T-helper 9 cell (primary cell): Measurements from ENCODE around the gene PDSS2.

ENCODE experiments used
- DNase-seq: peaks from one replicate; pipeline ENCODE4 v3.0.0-alpha.2; 2020

Gene PDSS2

GRCh38 chr6:107264357-107264840, 195.0 kb downstream of the PDSS2 start:
- DNase-seq = no peak

- no peak for DNase-seq
Measured at GRCh38 chr6:107259951-107260350, 199.4 kb downstream of the PDSS2 start.

DNA sequence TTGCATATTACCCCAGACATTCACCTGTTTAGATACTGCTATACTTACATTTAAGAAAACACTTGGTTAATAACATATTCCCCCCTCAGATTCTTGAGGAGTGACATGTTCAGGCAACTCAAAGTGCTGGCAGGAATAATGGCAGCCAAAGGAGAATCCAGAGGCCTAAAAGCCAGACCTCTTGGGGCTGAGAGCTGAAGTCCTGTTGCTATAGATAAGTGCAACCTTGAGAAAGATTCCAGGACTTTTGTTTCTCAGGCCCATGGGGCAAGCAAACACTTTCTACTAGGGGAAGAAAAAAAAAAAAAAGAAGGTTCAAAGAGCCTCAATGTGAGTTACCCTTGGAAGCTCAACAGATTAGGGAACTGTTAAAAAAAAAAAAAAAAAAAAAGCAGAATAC, 211.2 kb downstream of the PDSS2 start:
- no peak for DNase-seq

DNA sequence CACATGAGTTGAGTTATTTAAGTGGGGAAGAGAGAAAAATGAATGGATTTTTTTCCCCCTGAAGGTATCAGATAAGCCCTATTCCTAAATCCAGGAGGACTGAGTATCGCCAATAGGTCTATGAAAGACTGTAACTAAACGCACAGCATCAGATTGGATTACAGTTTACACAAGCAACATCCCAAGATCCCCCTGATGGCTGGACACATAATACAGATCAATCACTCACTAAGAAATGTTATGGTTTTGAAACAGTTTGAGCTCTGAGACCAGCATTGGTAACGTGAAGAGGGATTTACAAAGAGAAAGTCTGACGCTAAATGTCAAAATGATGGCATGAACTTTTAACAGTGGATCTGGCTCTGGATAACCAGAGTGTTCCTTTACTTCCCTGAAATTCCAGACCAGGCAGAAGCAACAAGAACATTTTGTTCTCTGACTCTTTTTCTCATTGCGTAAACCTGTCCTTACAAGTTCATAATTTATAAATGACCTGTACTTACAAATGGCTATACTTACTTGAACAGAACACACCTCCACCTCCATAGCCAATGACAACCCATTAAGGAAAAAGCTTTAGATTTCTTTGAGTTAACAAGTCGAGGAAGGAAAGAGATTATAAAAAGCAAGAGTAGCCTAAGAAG, 212.3 kb downstream of the PDSS2 start:
- no peak for DNase-seq

DNA sequence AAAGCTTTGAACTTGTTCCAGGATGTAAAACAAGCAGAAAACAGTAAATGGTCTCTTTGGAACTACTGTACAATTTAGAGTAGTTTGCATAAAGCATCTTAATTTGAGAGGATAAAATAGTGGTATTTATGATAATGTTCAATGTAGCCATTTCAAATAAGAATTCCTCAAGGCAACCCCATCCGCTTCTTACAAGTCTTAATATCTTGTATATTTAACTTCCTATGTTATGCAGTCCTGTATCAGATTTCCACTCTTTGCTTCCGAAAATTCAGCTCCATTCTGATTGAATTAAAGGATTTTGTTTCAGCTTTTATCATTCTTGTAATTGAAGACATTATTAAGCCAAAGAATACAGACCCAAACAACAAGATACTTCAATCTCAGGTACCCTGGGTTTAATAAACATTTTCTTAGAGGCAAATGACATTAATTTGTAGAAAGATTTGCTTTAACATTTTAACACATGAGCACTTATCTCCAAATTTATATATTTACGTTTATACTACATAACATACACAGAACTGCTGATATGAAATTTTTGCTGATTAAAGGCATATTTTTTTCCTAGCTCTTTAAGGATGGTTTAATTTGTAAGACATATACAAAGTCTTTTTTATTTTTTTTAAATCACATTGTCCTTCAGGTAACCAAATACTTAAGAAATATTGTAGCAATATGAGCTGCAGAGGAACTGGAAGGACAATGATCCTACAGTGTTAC, 213.0 kb downstream of the PDSS2 start:
- DNase-seq = no peak

DNA sequence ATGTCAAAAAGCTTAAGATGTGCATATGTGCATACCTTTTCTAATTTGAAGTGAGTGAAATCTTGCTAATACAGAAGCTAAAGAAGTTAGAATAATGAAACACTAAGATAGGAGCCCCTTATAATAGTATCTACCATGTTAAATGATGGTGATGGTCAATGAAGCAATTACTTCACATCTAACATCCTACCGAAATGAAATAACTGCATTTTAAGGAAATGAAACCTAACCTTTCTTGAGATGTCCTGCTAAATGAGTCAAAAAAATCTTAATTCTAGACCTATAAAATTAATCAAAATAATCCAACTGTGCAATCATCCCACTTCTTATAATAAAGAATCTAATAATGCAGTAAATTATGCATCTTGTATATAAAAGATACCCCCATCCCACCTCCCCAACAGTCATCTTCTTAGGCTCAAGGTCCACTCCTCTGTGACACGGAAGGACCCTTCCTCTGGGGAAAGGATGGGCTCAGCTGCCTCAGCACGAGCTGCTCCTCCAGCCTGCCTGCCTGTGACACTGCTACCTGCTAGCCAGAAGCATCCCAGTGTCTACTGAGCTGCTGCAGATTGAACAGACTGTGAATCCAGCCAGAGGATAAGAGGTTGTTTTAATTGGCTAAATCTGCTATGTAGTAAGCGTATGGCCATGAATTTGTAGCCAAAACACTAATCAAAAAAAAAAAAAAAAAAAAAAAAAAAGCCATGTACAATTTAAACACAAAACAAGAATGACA, 214.5 kb downstream of the PDSS2 start:
- no peak for DNase-seq

- no peak for DNase-seq
Measured at GRCh38 chr6:107244082-107244741, 215.2 kb downstream of the PDSS2 start.

DNA sequence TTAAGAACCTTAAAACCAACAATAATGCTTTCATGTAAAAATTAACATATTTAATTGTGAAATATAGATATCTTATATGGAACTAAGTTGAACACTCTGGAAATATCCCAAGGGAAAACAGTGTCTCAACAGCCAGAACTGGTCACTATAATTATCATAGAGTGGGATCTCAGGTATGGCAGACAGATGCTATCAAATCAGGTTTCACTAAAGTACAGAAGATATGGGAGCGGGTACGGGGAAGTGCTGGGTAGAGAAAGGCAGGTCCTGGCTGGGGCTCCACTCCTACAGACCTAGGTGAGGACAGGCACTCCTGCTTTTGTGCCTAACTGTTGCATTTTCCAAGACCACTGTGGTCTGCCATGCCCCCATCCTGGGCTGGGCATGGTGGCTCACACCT, 215.9 kb downstream of the PDSS2 start:
- no peak for DNase-seq

- DNase-seq = no peak
Measured at GRCh38 chr6:107237992-107238660, 221.2 kb downstream of the PDSS2 start.

- DNase-seq = no peak
Measured at GRCh38 chr6:107235511-107235910, 223.9 kb downstream of the PDSS2 start.

GRCh38 chr6:107235007-107235406, 224.4 kb downstream of the PDSS2 start:
- DNase-seq = no peak

DNA sequence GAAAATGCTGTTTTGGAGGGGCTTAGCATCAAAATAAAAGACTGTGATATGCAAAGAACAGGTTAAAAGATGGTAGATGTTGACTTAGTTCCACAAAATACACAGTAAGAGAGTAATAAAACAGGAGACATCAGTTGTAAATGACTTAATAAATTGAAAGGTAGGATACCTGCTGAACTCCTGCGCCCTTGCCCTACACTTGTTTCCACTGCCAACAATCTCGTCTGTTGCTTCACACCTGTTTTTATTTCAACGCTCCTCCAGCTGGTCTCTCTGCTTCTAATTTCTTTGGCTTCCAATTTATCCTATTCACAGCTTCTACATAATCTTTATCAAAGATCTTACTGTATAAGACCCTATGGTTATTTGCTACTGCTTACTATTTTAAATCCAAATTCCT, 228.1 kb downstream of the PDSS2 start:
- no peak for DNase-seq

GRCh38 chr6:107230448-107230847, 228.9 kb downstream of the PDSS2 start:
- DNase-seq = no peak

- no peak for DNase-seq
Measured at GRCh38 chr6:107230024-107230423, 229.3 kb downstream of the PDSS2 start.

DNA sequence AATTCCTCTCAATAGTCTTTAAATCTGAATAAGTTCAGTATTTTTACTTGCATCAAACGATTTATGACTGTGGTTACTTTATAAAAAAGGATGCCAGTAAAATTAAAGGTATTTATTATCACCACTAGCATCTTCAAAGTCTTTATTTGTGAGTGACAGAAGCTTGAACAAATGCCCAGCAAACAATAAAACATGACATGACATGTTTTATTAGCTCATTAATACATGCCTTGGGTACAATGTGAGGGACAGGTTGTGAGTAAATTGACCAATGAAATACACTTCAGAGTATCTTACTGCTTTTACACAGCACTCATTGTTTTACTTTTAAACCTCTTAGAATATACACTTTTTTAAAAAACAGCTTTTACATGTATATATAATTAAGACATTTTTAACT, 230.6 kb downstream of the PDSS2 start:
- no peak for DNase-seq

DNA sequence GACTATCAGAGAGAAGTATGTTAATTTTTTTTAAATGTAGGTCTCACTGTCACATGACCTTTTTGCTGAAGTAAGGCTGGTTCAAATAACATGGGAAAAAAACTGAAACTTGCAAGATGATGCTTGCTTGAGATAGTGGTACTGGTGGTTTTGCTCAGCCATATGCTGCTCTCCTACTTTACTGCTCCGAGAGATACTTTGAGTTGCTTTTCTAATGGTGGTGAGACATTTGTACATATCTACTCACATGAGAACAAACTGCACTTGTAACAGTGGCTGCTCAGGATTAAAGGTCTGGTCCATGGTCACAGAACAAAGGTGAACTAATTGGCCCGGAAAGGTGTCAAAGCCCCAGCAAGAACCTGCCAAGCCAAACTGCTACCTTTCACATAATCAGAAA, 237.8 kb downstream of the PDSS2 start:
- DNase-seq = no peak

GRCh38 chr6:107219851-107220250, 239.5 kb downstream of the PDSS2 start:
- DNase-seq = no peak

DNA sequence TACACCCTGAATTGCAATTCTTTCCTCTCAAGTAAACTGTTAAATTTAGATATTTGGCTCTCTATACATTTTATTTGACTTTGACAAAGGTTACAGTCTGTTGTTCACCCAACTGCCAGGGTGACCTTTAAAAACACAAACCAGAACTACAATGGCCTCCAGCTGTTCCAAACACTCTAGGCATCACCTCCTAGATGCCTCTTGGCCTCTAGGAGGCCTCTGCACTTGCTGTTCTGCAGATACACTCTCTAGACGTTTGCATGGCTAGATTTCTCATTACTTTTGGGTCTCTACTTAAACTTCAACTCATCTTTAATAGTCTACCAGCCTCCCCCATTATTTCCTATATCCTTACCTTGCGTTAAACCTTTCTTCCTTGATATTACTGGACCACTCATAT, 241.2 kb downstream of the PDSS2 start:
- DNase-seq = no peak

DNA sequence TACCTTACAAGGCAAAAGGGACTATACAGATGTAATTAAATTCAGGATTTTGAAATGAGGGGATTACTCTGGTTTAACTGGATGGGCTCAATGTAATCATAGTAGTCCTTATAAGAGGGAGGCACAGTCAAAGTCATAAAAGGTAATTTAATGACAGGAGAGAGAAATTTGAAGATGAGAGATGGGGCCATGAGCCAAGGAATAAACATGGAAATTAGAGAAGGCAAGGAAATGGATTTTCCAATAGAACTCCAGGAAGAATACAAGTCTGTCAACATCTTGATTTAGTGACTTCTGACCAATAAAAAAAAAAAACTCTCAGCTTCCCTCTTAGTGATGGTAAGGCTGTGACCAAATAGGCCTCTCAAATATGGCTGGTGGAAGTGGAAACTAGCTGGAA, 242.1 kb downstream of the PDSS2 start:
- DNase-seq = no peak

GRCh38 chr6:107216197-107216933, 243.0 kb downstream of the PDSS2 start:
- DNase-seq = no peak

DNA sequence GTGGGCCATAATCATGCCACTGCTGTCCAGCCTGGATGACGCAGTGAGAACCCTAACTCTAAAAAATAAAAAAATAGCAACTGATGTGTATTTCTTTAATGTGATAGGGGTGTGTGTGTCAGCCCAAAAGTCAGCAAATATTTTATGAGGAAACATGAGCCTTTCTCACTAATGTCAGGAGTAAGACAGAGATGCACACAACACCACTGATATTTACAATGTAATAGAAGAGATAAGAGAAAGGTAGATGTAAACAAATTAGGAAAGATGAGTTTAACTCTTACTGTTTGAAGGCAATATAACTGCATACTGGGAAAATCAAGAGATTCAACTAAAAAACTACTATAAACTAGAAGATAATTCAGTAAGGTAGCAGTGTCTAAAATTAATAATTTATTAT, 244.0 kb downstream of the PDSS2 start:
- no peak for DNase-seq

GRCh38 chr6:107214655-107215054, 244.7 kb downstream of the PDSS2 start:
- no peak for DNase-seq
